LNCaP clone FGC (cell line): ENCODE measurements around the gene ACADS.

ENCODE experiments used
- DNase-seq: peaks from one replicate; pipeline ENCODE4 v3.0.0-alpha.2; 2011; ENCODE audit warnings: low read depth
- H3K4me3 ChIP-seq: 2 replicates; pipeline ENCODE4 v1.5.1; 2011; ENCODE audit warnings: mild to moderate bottlenecking, low read depth, low read length, control low read depth
- TF ChIP-seq, protein P1 (sequence below): IDR thresholded peaks from 2 replicates; pipeline ENCODE4 v1.5.1; 2012; ENCODE audit warnings: mild to moderate bottlenecking; ENCODE audit not compliant: control insufficient read depth, insufficient read depth; ENCODE audit errors: extremely low read depth

Gene ACADS

GRCh38 chr12:120787889-120788288, 62.3 kb downstream of the ACADS start:
- H3K4me3 ChIP-seq = no peak overlapping the region

More at GRCh38 chr12:120787889-120788288, 62.3 kb downstream of the ACADS start:
- no peak for DNase-seq
- TF ChIP-seq, protein P1, sequence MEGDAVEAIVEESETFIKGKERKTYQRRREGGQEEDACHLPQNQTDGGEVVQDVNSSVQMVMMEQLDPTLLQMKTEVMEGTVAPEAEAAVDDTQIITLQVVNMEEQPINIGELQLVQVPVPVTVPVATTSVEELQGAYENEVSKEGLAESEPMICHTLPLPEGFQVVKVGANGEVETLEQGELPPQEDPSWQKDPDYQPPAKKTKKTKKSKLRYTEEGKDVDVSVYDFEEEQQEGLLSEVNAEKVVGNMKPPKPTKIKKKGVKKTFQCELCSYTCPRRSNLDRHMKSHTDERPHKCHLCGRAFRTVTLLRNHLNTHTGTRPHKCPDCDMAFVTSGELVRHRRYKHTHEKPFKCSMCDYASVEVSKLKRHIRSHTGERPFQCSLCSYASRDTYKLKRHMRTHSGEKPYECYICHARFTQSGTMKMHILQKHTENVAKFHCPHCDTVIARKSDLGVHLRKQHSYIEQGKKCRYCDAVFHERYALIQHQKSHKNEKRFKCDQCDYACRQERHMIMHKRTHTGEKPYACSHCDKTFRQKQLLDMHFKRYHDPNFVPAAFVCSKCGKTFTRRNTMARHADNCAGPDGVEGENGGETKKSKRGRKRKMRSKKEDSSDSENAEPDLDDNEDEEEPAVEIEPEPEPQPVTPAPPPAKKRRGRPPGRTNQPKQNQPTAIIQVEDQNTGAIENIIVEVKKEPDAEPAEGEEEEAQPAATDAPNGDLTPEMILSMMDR = no peak
